Activated T-cell treated with anti-CD3 and anti-CD28 coated beads, Interleukin-2, amount 50 U/mL, for 24 hours (primary cell): ENCODE results near the gene AMER2.

ENCODE experiments used
- DNase-seq: peaks from one replicate; pipeline ENCODE4 v3.0.0-alpha.2; 2020
- H3K27ac Mint-ChIP-seq: 2 replicates; pipeline ENCODE4 v1.8.0; 2020; ENCODE audit warnings: mild to moderate bottlenecking, mixed read lengths
- H3K27me3 Mint-ChIP-seq: 2 replicates; pipeline ENCODE4 v1.8.0; 2020; ENCODE audit warnings: mixed read lengths
- H3K36me3 Mint-ChIP-seq: 2 replicates; pipeline ENCODE4 v1.8.0; 2020; ENCODE audit warnings: low read depth, mixed read lengths
- H3K4me1 Mint-ChIP-seq: 2 replicates; pipeline ENCODE4 v1.8.0; 2020; ENCODE audit warnings: low read depth, mixed read lengths
- H3K4me3 Mint-ChIP-seq: 2 replicates; pipeline ENCODE4 v1.8.0; 2020; ENCODE audit warnings: mild to moderate bottlenecking, moderate library complexity, mixed read lengths
- H3K9me3 Mint-ChIP-seq: 2 replicates; pipeline ENCODE4 v1.8.0; 2020; ENCODE audit warnings: mixed read lengths

Gene AMER2

GRCh38 chr13:25192936-25193335, 20.8 kb upstream of the AMER2 start:
- Mint-ChIP-seq H3K27me3 (peaks cover 49% of the 10 kb centered on the region), H3K4me3 (no peak overlapping the region), H3K27ac (no peak overlapping the region), H3K9me3 (no peaks in the 10 kb centered on the region), H3K36me3 (no peaks in the 10 kb centered on the region), H3K4me1 (no peaks in the 10 kb centered on the region)
- no peak for DNase-seq

DNA sequence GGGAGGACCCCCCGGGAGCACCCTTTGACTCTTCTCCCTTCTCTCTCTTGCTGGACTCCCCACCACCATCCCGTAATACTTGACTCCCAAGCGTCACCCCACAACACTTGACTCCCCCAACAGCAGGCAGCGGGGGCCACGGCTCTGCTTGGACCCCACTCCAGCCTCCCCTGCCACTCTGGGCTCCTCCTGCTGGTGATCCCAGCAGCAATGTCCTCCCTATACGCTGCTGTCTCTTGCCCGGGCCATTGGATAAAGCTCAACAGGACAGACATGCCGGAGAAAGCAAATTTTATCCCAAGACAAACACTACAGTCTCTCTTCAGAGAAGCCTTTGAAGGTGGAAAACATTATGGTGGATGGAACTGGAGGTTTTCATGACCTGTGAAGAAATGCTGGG, 20.4 kb upstream of the AMER2 start:
- Mint-ChIP-seq H3K4me1 (no peaks in the 10 kb centered on the region), H3K36me3 (no peaks in the 10 kb centered on the region), H3K4me3 (no peak overlapping the region), H3K27ac (no peak overlapping the region), H3K9me3 (no peaks in the 10 kb centered on the region), H3K27me3 (peaks cover 54% of the 10 kb centered on the region)
- no peak for DNase-seq

GRCh38 chr13:25192052-25192451, 20.0 kb upstream of the AMER2 start:
- no peak for DNase-seq
- H3K4me3 Mint-ChIP-seq = no peak overlapping the region
- no peaks in the 10 kb centered on the region for H3K36me3 Mint-ChIP-seq
- H3K27me3 Mint-ChIP-seq = peaks cover 55% of the 10 kb centered on the region
- no peak overlapping the region for H3K27ac Mint-ChIP-seq
- H3K9me3 Mint-ChIP-seq = no peaks in the 10 kb centered on the region
- no peaks in the 10 kb centered on the region for H3K4me1 Mint-ChIP-seq

DNA sequence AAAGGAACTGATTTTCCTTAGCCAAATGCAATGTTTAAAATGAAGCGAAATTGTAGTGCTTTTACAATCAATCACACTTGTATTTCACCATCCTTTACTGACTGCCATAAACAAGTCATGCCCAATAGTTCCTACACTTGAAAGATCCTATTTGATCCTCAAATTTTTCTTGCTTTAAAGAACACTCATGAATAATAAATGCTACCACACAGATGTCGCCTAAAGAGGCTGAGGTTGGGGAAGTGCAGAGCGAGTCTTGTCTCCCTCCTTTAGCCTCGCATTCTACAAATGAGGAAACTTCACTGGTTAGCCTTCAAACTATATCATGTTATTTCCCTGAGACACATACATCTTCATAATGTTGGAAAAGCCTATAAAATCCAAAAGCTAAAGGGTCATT, 18.7 kb upstream of the AMER2 start:
- no peak overlapping the region for H3K27ac Mint-ChIP-seq

GRCh38 chr13:25190256-25190655, 18.2 kb upstream of the AMER2 start:
- Mint-ChIP-seq H3K4me1 (no peaks in the 10 kb centered on the region), H3K9me3 (no peaks in the 10 kb centered on the region), H3K27ac (no peak overlapping the region), H3K27me3 (peaks cover 54% of the 10 kb centered on the region), H3K36me3 (no peaks in the 10 kb centered on the region), H3K4me3 (no peak overlapping the region)
- no peak for DNase-seq

More for the DNA sequence above, 18.7 kb upstream of the AMER2 start:
- H3K4me3 Mint-ChIP-seq = no peak overlapping the region
- no peak for DNase-seq
- H3K4me1 Mint-ChIP-seq = no peaks in the 10 kb centered on the region
- H3K9me3 Mint-ChIP-seq = no peaks in the 10 kb centered on the region
- H3K36me3 Mint-ChIP-seq = no peaks in the 10 kb centered on the region
- H3K27me3 Mint-ChIP-seq = peaks cover 58% of the 10 kb centered on the region

GRCh38 chr13:25187596-25187995, 15.5 kb upstream of the AMER2 start:
- H3K4me3 Mint-ChIP-seq = no peak overlapping the region
- peaks cover 50% of the 10 kb centered on the region for H3K27me3 Mint-ChIP-seq
- no peaks in the 10 kb centered on the region for H3K9me3 Mint-ChIP-seq
- no peak for DNase-seq
- no peak overlapping the region for H3K27ac Mint-ChIP-seq
- H3K36me3 Mint-ChIP-seq = no peaks in the 10 kb centered on the region
- no peaks in the 10 kb centered on the region for H3K4me1 Mint-ChIP-seq

GRCh38 chr13:25186187-25186586, 14.1 kb upstream of the AMER2 start:
- Mint-ChIP-seq H3K9me3 (no peaks in the 10 kb centered on the region), H3K27ac (no peak overlapping the region), H3K27me3 (peaks cover 51% of the 10 kb centered on the region), H3K4me3 (no peak overlapping the region), H3K4me1 (no peaks in the 10 kb centered on the region), H3K36me3 (no peaks in the 10 kb centered on the region)
- no peak for DNase-seq

DNA sequence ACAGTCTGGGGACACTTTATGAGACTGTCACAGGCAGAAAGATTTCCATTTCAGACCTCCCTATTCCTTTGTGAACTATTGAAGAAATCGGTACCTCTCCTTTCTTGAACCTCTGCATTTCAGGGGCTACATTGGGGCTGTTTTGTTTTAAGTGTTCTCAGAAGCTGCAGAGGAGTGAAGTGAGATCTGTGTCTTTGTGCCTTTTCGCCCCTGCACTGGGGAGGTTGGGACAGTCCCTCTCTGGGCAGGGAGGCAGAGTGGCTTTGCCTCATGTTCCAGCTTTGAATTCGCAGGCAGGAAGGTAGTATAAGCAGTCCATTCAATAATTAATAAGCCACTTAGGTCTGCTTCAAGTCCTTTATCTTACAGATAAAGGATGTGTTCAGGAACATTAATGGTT, 9.5 kb upstream of the AMER2 start:
- H3K9me3 Mint-ChIP-seq = no peaks in the 10 kb centered on the region
- DNase-seq = no peak
- no peak overlapping the region for H3K4me3 Mint-ChIP-seq
- H3K27ac Mint-ChIP-seq = no peak overlapping the region
- peaks cover 1% of the 10 kb centered on the region for H3K4me1 Mint-ChIP-seq
- no peaks in the 10 kb centered on the region for H3K36me3 Mint-ChIP-seq
- H3K27me3 Mint-ChIP-seq = peaks cover 61% of the 10 kb centered on the region

DNA sequence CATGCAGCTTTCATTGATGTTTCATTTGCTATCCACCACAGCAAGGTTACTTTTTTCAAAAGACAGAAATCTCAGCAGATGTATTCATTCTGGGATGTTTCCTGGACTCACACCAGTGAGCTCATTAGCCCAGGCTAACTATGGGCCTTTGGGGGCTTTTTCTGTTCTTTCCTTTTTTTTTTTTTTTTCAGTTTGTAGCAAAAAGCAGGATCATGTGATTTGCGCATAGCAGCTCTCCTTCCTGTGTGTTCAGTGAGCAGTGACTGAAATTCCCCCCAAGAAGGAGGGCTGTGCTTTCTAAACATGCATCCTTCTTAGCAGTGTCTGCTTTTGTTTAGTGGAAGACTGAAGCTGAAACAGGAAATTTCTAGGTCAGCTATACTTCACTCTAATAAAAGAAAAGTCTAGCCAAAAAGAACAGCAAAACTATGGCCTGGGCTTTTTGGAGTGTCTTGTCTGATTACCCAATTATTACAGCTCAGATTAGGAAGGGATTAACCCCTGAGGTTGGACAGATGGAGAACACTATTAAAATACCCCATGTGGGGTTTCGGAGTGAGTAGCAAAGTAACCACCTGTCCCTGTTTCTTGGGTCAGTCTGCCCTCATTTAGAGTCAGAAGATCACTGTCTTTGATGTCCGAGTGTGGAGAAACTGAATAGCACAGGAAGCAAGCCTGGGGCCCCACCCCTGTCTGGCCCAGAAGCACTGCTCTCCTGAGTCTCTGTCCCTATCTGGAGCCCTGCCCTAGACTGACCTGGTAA, 8.9 kb upstream of the AMER2 start:
- no peaks in the 10 kb centered on the region for H3K9me3 Mint-ChIP-seq
- H3K36me3 Mint-ChIP-seq = no peaks in the 10 kb centered on the region
- peaks cover 63% of the 10 kb centered on the region for H3K27me3 Mint-ChIP-seq
- H3K27ac Mint-ChIP-seq = no peak overlapping the region
- DNase-seq = no peak
- peaks cover 1% of the 10 kb centered on the region for H3K4me1 Mint-ChIP-seq
- no peak overlapping the region for H3K4me3 Mint-ChIP-seq

- Mint-ChIP-seq H3K36me3 (no peaks in the 10 kb centered on the region), H3K27me3 (peaks cover 72% of the 10 kb centered on the region), H3K4me3 (no peak overlapping the region), H3K4me1 (peaks cover 1% of the 10 kb centered on the region), H3K27ac (no peak overlapping the region), H3K9me3 (no peaks in the 10 kb centered on the region)
- DNase-seq = no peak
Measured at GRCh38 chr13:25179832-25180774, 8.0 kb upstream of the AMER2 start.

DNA sequence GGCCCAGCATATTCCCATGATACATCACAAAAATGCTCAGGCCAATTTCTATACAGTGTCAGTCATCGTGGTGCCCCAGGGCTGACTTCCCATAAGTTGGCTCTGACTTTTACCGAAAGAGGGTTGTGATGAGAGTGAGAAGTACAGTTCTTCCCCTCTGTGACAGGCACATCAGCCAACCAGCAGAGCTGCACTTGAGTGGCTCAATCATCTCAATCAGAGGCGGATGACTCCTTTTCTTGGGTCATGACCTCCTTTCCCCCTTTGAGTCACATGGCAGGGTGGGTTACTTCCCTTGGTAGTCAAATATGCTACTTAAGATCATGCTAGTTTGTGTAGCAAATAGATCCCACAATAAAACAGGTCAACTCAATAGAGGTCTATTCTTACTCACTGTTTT, 6.9 kb upstream of the AMER2 start:
- Mint-ChIP-seq H3K9me3 (no peaks in the 10 kb centered on the region), H3K4me3 (no peak overlapping the region), H3K4me1 (peaks cover 3% of the 10 kb centered on the region), H3K36me3 (no peaks in the 10 kb centered on the region), H3K27me3 (peaks cover 81% of the 10 kb centered on the region), H3K27ac (no peak overlapping the region)
- DNase-seq = no peak

GRCh38 chr13:25178070-25178469, 6.0 kb upstream of the AMER2 start:
- Mint-ChIP-seq H3K27me3 (peaks cover 86% of the 10 kb centered on the region), H3K36me3 (no peaks in the 10 kb centered on the region), H3K27ac (no peak overlapping the region), H3K9me3 (no peaks in the 10 kb centered on the region), H3K4me3 (no peak overlapping the region), H3K4me1 (peaks cover 3% of the 10 kb centered on the region)
- DNase-seq = no peak

DNA sequence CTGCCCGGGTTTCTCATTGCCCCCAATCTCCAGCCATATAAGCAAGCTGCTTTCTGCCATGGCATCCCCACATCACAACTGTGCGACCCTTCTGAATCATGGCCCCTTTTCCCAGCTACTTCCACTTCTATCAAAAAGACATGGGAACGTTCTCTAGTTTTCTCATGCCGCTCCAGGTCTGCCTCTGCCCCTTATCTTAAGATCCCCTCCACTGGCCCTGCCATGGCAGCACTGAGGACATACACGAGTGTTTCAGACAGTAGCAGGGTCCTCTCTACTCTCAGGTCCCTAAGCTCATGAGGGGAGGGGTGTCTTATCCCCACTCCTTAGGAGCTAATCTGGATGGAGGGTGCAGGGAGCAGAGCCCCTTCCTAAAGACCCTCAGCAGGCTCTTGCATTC, 5.5 kb upstream of the AMER2 start:
- H3K27me3 Mint-ChIP-seq = peaks cover 89% of the 10 kb centered on the region

DNA sequence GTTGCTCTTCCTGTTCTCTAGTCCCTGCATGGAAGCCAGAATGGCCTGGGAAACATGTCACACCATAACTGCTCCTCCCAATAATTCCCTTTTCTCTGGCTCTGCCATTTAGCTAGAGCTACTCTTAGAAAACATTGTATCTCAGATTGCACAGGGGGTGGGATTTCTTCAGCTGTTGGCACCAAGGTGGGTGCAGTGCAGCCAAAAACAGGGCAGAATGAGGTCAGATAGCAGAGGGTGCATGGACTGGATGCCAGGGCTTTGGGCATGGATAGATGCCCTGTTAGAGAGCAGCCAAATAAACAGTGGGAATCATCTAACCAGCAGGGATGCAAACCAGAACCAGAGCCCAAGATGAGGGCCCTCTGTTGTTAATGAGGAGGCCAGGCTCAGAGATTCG, 4.9 kb upstream of the AMER2 start:
- H3K27me3 Mint-ChIP-seq = peaks cover 92% of the 10 kb centered on the region

More for the DNA sequence above, 5.5 kb upstream of the AMER2 start:
- Mint-ChIP-seq H3K4me3 (no peak overlapping the region), H3K27ac (no peak overlapping the region), H3K36me3 (no peaks in the 10 kb centered on the region), H3K4me1 (peaks cover 3% of the 10 kb centered on the region), H3K9me3 (no peaks in the 10 kb centered on the region)
- no peak for DNase-seq

GRCh38 chr13:25175431-25175830, 3.3 kb upstream of the AMER2 start:
- Mint-ChIP-seq H3K36me3 (no peaks in the 10 kb centered on the region), H3K4me1 (peaks cover 14% of the 10 kb centered on the region), H3K27me3 (peaks cover 90% of the 10 kb centered on the region), H3K27ac (no peak overlapping the region), H3K4me3 (no peak overlapping the region), H3K9me3 (no peaks in the 10 kb centered on the region)
- DNase-seq = no peak

More for the DNA sequence above, 4.9 kb upstream of the AMER2 start:
- Mint-ChIP-seq H3K27ac (no peak overlapping the region), H3K36me3 (no peaks in the 10 kb centered on the region), H3K4me1 (peaks cover 5% of the 10 kb centered on the region), H3K9me3 (no peaks in the 10 kb centered on the region), H3K4me3 (no peak overlapping the region)
- no peak for DNase-seq
